ENCODE measurements around the gene GON4L.
"Not testable (repeated sequence)": the region's sequence is repeated elsewhere in the genome, so short reads cannot be mapped to it uniquely, and the experiment has no call there.

The GON4L gene

DNA sequence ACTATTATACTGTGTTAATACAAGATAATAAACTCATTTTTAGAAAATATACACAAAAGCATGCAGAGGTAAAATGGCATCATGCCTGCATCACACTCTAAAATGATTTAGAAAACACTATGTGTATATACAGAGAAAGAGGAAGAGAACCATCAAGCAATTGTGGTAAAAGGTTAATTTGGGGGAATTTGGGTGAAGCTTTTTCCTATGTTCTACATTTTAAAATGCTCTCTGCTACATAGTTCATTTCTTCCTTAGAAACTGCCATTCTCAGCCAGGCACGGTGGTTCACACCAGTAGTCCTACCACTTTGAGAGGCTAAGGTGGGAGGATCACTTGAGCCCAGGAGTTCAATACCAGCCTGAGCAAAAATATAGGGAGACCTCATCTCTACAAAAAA, 44.1 kb downstream of the GON4L start:
- DNase-seq = no peak

DNA sequence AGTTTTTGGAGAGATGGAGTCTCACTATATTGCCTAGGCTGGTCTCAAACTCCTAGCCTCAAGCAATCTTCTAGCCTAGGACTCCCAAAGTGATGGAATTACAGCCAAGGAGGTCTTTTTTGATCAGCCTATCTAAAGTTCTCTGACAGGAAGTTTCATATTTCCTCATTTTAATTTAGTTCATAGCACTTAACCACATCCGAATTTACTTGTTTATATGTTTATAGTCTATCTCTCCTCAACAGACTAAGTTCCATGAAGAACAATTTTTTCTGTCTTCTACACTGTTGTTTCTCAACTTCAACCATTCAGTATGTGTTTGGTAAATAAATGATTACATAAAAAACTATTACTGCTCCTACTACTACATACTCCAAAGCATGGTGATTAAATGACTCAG, 47.9 kb downstream of the GON4L start:
- no peak for DNase-seq

DNA sequence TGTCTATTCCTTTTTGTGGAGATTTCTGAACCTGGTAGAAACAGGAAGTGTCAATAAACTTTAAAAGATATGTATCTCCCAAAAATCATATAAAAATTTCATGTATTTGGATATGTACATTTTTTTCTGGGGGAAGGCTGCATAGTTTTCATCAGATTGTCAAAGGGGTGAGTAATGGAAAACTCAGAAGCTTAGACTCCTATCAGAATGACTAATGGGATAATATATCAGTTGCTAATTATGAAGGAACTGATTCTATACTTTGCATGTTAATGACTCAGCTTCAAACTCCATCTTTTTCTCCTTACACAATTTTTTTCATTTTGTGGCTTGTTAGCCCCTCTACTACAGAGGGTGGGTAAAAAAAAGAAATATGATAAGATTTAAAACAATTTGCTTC, 55.9 kb downstream of the GON4L start:
- no peak for DNase-seq

GRCh38 chr1:155795618-155796017, 61.4 kb downstream of the GON4L start:
- not testable (repeated sequence) for DNase-seq

- no peak for DNase-seq
Measured at GRCh38 chr1:155794605-155795245, 62.3 kb downstream of the GON4L start.

- DNase-seq = no peak
Measured at GRCh38 chr1:155793213-155793612, 63.8 kb downstream of the GON4L start.

DNA sequence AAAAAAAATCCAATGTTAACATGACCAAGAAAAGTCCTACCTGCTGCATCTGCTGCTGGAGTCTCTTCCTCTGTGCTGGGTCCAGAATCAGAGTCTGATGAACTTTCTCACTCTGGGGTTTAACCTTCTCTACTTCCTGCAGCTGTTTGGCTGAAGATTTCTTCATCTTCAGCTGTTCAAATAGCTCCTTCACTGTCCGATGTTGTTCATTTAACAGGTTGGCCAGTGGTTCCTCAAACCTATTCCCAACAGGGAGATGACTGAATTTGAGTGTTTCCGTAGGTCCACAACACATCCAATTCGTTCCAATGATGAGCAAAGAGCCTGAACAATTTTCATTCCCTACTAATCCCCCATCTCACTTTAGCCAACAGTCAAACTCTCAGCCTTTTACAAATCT, 79.4 kb downstream of the GON4L start:
- DNase-seq = no peak

GRCh38 chr1:155776414-155776813, 80.6 kb downstream of the GON4L start:
- DNase-seq = no peak

DNA sequence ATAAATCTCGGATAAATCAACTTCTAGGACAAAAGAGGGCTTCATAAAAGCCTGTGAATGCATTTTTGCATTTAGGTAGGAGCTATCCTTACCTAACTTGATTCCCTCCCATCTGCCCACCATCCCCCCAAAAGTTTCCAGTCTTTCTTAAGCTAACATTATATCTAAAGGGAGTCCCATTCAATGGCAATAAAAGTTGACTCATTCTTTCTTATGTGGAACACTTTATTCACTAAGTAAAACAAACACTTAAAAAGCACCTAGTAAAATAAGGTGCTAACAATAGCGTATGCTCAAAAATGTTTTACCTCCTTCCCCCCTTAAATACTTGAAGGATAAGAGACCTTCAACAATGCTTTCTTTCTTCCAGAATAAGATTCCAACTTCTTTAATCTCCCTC, 83.8 kb downstream of the GON4L start:
- no peak for DNase-seq

DNA sequence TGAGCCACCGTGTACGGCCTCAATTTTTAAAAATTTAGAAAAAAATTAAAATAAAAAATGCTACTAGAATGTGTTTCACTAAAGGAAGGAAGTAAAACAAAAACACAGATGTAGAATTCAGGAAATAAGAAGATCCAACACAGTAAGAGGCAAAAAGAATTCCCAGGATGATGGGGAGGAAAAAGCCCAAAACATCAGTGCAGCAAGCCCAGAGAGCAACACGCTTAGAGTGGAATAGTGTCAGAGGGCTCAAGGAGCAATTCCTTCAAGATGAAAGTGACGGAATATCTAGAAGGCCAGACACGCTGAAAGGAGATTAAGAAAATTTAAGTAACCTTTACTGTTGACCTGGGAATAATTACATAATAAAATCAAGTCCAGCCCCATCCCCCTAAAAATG, 87.8 kb downstream of the GON4L start:
- DNase-seq = no peak

DNA sequence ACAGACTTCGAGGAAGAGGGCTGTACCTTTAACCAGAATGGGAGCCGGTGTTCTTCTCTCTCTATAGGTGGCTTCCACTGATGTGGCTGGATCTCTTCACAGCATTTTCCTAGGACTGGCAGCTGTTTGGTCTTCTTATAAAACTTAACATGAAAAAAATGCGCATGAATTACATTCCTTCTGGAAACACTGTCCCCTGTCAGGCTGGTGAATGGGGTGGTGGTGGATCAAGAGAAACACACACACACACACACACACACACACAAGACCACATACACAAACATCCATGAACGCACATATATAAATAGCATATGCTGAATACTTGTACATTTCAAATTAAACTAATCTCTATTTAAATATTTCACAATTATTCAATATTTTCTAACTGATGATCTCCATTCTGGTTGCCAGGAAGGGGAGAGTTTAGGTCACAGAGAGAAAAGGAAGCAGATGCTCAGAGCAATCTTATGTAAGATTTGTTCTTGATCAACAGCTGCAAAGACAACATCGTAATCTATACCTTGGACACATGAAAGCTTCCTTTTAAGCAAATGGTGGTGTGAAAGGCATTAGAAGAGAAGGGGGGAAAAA, 89.5 kb downstream of the GON4L start:
- DNase-seq = not testable (repeated sequence)

DNA sequence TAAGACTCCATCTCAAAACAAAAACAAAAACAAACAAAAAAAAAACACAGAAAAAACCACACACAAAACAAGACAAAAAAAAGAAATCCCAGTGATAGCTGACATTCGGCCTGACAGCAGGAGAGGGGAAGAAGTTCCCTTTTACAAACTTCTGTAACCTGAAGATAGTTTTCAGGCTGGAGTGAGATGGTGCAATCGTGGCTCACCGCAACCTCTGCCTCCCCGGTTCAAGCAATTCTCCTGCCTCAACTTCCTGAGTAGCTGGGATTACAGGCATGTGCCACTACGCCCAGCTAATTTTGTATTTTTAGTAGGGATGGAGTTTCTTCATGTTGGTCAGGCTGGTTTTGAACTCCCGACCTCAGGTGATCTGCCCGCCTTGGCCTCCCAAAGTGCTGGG, 93.0 kb downstream of the GON4L start:
- not testable (repeated sequence) for DNase-seq

- not testable (repeated sequence) for DNase-seq
Measured at GRCh38 chr1:155763090-155763815, 93.8 kb downstream of the GON4L start.

GRCh38 chr1:155761736-155762405, 95.1 kb downstream of the GON4L start:
- no peak for DNase-seq

- DNase-seq = no peak
Measured at GRCh38 chr1:155760751-155761475, 96.1 kb downstream of the GON4L start.

DNA sequence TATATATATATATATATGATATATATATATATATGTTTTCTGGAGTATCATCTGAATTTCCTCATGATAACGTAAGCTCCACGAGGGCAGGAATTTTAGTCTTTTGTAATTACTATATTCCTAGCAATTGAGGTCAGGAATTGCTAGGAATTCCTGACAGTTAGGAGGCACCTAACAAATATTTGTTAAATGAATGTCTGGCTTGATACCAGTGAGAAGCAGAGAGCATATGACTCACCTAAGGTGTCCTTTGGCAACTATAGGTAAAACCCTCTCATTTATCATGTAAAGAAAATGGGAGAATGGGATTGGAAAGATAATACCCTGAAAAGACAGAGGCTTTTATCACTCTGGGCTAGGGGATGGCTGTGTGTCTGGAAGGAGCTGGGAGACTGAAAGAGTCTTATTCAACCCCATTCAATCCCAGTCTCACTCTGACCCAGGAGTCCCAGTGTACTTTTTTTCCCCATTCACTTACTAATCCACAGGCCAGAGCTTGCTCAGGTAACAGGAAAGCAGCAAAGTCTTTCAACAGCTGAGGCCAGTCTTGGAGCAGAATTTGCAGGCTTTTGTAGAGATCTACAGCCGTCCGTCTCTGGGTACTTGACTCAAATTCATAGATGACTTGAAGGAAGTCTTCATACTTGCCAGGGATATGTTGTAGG, 96.9 kb downstream of the GON4L start:
- no peak for DNase-seq

- not testable (repeated sequence) for DNase-seq
Measured at GRCh38 chr1:155759017-155759416, 98.0 kb downstream of the GON4L start.

GRCh38 chr1:155748141-155748540, 108.9 kb downstream of the GON4L start:
- DNase-seq = not testable (repeated sequence)

DNA sequence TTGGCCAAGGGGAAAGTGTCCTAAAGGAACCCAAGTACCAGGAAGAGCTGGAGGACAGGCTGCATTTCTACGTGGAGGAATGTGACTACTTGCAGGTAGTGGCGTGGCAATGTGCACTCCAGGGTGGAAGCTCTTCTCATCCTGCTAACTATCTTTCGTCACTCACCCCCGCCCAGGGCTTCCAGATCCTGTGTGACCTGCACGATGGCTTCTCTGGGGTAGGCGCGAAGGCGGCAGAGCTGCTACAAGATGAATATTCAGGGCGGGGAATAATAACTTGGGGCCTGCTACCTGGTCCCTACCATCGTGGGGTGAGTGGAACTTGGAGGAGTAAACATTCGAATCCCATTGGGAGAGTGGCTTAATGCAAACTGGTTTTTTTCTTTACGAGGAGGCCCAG, 109.4 kb downstream of the GON4L start:
- not testable (repeated sequence) for DNase-seq

DNA sequence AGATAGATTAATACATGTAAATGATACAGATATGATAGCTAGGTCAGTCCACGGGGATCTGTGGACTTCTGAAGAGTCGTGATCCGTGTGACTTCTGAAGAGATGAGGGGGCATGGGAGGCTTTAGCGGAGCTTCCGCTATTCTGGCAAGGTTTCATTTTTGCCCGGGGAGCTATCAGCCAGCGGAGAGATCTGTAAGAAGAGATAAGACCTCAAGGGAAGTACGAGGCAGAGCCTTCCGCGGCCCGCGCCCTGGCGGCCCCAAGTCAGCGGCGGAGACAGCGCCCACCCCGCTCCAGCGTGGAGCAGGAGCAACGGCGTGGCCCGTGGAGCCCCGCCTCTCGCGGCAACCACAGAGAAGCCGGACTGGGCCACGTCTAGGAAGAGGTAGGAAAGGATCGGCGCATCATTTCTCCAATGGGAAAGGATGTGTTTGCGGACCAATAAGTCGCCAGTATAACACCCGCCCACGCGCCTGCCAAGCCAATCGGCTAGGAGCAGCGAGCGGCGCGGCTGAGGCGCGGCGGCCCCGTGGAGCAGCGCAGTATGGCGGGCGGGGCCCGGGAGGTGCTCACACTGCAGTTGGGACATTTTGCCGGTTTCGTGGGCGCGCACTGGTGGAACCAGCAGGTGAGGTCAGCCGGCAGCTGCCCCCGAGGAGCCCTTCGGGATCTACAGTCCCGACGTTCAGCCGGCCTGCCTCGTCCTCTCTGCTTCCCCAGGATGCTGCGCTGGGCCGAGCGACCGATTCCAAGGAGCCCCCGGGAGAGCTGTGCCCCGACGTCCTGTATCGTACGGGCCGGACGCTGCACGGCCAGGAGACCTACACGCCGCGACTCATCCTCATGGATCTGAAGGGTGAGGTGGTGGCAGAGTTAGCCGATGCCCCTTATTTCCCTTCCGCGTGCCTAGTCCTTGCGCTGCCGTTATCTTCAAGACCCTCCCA, 111.5 kb downstream of the GON4L start:
- DNase-seq = peak; percentile 22

- DNase-seq = no peak
Measured at GRCh38 chr1:155744711-155745283, 112.2 kb downstream of the GON4L start.

Measured in cortex of kidney (tissue), 1 donor.